IPS-NIHi11 (cell line): ENCODE data around the gene TAL1.
"Not testable (repeated sequence)": the region's sequence is repeated elsewhere in the genome, so short reads cannot be mapped to it uniquely, and the experiment has no call there.

Source experiments
- DNase-seq: peaks from one replicate; pipeline ENCODE4 v3.0.0; 2012; ENCODE audit warnings: mixed read lengths, low spot score

TAL1 gene

DNA sequence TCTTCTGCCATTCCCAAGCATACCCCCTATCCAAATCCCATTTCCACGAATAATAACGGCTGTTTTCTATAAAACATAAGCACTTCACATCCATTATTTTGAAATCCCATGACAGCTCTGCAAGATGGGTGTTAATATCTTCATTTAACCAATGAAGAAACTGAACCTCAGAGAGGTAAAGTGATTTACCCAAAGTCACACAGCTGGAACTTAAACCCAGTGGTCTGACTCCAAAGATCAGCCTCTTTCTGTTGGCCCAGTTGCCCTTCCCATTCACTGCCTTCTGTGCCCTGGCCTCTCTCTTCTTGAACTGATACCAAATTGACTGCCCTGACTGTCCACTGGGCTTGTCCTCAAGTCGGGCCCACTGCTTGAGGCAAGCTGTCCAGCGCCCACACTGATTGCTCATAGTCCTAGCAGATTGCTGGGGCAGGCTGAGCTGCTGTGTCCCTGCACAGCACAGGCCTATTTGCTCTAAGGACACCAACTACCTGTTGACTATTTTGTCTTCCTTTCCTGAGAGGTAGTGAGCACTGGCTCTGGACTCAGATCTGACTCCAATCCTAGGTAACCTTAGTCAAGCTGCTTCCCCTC, 19.3 kb downstream of the TAL1 start:
- no peak for DNase-seq

DNA sequence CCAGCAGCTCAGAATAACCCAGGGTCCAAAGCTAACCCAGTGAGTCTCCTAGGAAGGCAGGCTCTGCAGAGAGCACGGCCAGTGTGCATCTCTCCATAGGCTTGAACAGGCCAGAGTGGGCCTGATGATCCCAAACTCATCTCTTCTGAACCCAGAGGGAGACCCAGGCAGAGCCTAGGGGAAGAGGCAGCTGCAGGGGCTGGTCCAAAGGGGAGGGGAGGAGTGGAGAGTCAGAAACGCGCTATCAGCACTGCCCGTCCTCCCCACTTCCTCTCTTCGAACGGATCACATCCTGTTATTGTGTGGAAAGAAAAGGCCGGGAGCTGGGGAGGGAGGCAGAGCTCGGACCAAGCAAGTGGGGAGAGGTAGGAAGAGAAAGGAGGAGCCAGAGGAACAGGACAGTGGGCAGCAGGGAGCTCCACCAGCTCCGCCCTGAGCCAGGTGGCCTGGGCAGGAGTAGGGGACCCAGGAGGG, 20.2 kb downstream of the TAL1 start:
- DNase-seq, result no peak

GRCh38 chr1:47210666-47211065, 21.4 kb downstream of the TAL1 start:
- DNase-seq, result no peak

GRCh38 chr1:47209725-47210325, 22.2 kb downstream of the TAL1 start:
- no peak for DNase-seq

- DNase-seq, result no peak
These were observed 22.9 kb downstream of the TAL1 start for GRCh38 chr1:47209091-47209490.

DNA sequence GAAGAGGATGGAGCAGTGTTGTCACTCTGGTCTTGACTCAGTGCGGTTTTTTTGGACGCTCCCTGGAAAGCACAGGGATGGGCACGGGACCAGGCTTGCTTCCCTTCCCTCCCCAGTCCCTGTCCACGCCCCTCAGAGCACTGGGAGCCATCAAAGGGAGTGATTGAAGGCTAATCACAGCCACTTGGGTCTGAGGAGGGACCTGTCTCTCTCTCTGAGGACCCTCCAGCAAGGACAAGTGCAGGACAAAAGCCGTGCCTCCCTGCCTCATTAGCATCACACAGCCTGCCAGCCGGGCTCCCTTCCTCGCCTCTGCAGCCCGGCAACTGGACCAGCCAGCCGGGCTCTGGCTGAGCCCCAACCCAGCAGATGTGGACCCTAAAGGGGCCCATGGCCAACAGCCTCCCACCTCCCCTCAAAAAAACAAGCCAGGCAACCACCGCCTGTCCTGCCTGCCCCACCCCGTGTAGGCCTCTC, 23.6 kb downstream of the TAL1 start:
- DNase-seq, result peak; percentile 81

DNA sequence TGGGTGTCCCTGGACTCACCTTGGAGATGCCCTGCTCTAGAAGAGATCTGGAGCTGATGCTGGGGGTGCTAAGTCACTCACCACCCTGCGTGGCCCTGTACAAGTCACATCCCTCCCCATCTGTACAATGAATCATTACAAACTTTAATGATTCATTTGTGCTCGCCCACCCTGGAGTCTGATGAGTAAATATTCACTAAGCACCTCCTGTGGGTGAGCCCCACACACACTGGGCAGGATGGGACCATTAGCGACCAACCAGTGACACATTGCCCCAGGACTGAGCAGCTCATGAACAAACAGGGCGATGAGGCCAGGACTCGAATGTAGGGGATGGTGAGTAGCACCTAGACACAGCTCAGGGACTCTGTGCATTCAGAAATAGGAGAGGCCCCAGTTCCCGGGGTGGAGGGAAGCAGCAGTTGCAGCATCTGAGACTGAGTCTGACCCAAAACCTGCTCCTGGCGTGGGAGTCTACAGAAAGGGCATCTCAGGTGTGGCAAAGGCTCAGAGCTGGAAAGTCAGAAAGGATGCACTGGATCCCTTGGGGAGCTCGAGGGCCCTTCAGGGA, 24.1 kb downstream of the TAL1 start:
- no peak for DNase-seq

DNA sequence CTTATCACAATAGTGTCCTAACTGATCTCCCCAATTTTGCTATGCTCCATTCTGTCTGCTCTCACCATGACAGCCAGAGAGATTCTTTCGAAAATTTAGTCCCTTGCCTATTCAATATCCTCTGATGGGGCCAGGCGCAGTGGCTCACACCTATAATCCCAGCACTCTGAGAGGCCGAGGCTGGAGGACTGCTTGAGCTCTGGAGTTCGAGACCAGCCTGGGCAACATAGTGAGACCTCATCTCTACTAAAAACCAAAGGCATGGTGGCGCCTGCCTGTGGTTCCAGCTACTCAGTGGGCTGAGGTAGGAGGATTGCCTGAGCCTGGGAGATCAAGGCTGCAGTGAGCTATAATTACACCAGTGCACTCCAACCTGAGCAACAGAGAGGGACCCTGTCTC, 26.1 kb downstream of the TAL1 start:
- DNase-seq, result no peak

DNA sequence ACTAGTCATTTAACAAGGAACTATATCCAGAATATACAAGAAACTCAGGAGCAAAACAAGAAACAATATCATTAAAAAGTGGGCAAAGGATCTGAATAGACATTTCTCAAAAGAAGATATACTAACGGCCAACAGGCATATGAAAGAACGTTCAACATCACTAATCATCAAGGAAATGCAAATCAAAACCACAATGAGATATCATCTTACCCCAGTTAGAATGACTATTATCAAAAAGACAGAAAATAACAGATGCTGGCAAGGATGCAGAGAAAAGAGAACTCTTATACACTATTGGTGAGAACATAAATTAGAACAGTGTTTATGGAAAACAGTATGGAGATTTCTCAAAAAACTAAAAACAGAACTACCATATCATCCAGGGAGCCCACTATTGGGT, 28.5 kb downstream of the TAL1 start:
- DNase-seq, result not testable (repeated sequence)

- DNase-seq, result peak; percentile 42
These were observed 30.8 kb downstream of the TAL1 start for GRCh38 chr1:47201179-47201578.

DNA sequence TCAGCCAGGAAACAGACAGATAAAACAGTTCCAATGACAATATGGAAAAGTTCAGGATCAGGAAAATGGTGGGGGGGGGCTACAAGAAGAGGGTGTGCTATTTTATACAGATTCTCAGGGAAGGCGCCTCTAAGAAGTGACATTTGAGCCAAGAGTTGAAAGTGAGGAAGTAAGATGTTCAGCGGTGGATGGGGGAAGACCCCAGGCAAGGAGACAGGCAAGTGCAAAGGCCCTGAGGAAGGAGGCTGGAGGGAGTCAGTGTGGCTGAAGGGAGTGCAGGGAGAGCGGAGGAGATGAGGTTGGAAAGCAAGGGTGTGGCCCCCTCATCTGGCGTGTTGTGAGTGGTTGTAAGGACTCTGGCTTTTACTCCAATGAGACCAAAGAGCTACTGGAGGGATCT, 33.8 kb downstream of the TAL1 start:
- no peak for DNase-seq

GRCh38 chr1:47196622-47197021, 35.4 kb downstream of the TAL1 start:
- peak; percentile 37 for DNase-seq

DNA sequence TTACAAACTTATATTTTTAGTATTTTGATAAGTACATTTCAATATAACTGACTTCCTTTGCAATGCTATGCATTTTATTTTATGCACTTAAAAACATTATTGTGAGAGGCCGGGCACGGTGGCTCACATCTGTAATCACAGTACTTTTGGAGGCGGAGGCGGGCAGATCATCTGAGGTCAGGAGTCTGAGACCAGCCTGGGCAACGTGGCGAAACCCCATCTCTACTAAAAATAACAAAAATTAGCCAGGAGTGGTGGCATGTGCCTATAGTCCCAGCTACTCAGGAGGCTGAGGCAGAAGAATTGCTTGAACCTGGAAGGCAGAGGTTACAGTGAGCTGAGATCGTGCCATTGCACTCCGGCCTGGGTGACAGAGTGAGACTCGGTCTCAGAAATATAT, 36.0 kb downstream of the TAL1 start:
- DNase-seq, result not testable (repeated sequence)

DNA sequence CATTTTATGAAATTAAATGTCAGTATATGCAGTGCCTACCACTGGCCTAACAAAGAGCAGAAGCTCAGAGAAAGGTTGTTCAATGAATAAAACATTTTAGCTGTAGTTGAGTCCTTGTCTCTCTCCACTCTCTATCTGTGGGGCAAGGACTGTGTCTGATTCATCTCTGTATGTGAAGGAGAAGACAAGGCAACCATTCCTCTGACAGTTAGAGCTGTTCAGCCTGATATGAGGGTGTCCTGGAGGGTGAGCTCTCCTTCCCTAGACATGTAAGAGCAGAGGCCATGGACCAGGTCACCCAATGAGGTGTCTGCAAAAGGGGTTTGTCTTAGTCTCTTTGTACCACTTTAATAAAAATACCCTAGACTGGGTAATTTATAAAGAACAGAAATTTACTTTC, 37.7 kb downstream of the TAL1 start:
- DNase-seq, result no peak

DNA sequence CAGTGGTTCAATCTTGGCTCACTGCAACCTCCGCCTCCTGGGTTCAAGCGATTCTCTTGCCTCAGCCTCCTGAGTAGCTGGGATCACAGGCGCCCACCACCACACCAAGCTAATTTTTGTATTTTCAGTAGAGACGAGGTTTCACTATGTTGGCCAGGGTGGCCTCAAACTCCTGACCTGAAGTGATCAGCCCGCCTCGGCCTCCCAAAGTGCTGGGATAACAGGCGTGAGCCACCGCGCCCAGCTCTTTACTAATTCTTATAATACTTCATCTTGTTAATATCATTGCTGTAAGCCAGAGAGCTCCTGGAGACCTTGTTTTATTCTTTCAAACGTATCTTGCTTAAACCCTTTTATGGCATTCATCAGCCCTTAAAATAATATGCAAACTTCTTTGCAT, 38.5 kb downstream of the TAL1 start:
- DNase-seq, result not testable (repeated sequence)

- DNase-seq, result peak; percentile 91
These were observed 39.3 kb downstream of the TAL1 start for GRCh38 chr1:47192458-47193384.

DNA sequence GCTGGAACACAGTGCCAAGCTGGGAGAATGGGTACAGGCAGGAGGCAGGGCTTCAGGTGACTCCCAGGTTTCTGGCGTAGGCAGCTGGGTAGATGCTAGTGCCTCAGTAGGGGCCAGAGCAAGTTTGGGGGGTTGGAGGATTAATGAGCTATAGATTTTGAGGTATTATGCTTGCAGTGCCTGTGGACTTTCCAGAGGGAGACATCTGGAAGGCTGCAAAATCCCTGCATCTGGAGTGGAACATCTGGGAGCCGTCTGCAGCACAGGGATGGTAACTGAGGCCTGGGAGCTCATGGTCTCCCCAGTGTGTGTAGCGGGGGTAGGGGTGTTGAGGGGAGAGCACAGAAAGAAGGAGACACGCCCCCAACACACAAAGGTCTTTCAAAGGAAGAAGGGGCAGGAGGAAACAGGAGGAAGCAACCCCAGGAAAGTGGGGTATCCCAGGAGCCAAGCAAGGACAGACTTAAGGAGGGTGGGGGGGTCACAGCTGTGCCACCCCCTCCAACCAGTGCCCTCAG, 40.0 kb downstream of the TAL1 start:
- no peak for DNase-seq

DNA sequence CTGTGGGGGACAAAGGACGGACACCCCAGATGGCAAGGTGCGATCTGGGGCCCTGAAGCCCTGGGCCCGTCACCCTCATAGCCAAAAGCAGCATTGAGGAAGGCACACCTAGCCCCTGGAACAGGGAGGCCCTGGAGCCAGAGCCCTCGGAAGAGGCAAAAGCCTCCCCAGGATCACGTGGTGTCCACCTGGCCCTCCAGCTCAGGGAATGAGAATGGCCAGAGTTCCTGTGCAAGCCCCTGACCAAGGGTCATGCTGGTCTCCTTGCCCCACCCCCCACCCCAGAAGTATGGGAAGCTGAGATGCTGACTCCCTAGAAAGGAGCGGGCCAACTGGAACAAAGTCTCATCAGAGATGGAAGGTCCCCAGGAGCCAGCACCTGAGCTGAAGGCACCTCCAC, 41.2 kb downstream of the TAL1 start:
- DNase-seq, result no peak

DNA sequence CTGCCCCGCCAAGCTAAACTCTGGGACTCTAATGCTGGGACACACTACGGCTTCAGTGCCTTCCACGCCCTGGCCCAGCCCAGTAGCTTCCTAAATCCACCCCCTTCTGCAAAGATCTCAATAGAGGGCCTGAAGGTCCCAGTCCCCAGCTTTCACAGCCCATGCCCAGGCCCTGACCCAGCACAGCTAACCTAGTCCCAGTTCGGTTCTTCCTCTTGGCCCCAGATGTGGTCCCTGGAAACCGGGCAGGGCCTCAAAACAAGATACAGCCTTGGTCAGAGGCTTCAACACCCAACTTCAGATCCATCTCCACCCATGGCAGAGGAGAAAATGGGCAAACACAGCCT, 41.5 kb downstream of the TAL1 start:
- no peak for DNase-seq

DNA sequence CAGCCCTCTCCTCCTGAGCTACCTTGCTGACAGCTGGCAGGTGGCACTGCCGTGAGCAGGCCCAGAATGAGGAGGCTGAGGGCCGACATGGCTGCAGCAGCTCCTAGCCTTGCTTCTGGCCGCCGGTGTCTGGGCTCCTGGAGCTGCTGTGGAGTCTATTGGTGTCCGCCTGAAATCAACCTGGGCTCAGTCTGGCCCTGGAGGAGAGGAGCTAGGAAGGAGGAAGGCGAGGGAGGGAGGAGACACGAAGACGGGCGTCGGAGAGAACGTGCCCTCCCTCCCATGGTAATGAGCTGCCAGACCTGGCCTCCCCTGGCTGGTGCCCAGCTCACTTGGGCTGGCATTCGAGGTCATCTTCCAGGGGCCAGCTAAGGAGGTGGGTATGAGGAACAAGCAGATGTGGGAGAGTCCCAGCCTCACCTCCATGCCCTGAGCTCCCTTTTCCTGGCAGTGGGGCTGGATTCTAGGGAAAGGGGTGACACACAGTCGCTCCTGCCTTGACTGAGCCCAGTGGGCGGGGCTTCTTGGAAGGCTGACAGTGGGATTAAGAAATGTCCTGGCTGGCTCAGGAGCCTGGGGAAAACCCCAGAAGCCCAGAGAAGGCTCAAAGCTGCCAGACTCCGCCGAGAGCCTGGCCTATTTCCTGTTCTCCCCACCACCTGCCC, 42.0 kb downstream of the TAL1 start, which contains the start of gene PDZK1IP1:
Gene PDZK1IP1, minus strand, starts transcription at position 193 of the 665 bp plus-strand sequence. Its CDS starts 104 bp downstream, at position 89.
- DNase-seq, result peak; percentile 53
